RWPE1 (cell line): Measurements from ENCODE around the gene PPP1R9A.

Experiments
- CTCF ChIA-PET: fragments of 350-600 bp; sonication (Branson Sonifier 250); formaldehyde crosslinking; extraction: SDS; loops from one replicate; lab custom pipeline; 2021; lab: Yijun Ruan, JAX
- POLR2A ChIA-PET: fragments of 400-600 bp; formaldehyde crosslinking; extraction: SDS; loops from one replicate; lab custom pipeline; 2020; ENCODE audit warnings: antibody characterized with exemption; ENCODE audit not compliant: low non-redundant PET; lab: Yijun Ruan, JAX
- DNase-seq: peaks from one replicate; pipeline ENCODE4 v3.0.0; 2012; ENCODE audit warnings: low spot score
- H3K27ac ChIP-seq: fragments of 450-650 bp; 2 replicates; pipeline ENCODE4 v1.5.1; 2017
- CTCF ChIP-seq: fragments of 450-650 bp; conservative IDR thresholded peaks from 2 replicates; pipeline ENCODE4 v1.5.1; 2017; ENCODE audit warnings: low read depth, mild to moderate bottlenecking

PPP1R9A gene

DNA sequence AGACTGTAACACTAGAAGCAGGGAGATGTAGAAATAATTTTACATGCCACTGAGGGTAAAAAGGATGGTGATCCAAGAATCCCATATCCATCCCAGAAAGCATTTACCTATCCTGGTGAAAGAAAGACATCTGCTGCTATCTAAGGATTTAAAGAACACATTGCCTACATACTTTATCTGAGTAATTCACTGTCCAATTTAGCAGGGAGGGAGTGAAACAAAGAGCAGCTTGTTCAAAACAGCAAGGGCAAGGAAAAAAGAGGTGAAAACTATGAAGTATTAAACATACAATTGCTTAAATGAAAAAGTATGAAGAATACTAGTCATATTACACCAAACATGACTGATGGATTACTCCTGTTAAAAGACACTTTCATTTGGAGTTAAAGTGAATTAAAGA is 206.2 kb downstream of the PPP1R9A start:
- TF ChIP-seq CTCF = no peak
- ChIA-PET POLR2A (no interaction called here), CTCF (no interaction called here)

GRCh38 chr7:95126053-95126709 is 218.8 kb downstream of the PPP1R9A start:
- ChIA-PET POLR2A (no interaction called here), CTCF (no interaction called here)
- TF ChIP-seq CTCF = no peak
- DNase-seq = no peak
- no peak overlapping the region for H3K27ac ChIP-seq

More for the DNA sequence above, 206.2 kb downstream of the PPP1R9A start:
- DNase-seq = no peak
- H3K27ac ChIP-seq = no peak overlapping the region

- ChIA-PET CTCF (no interaction called here), POLR2A (no interaction called here)
- TF ChIP-seq CTCF = no peak
- no peak overlapping the region for H3K27ac ChIP-seq
- no peak for DNase-seq
Measured at GRCh38 chr7:95132500-95132899, 225.1 kb downstream of the PPP1R9A start.

DNA sequence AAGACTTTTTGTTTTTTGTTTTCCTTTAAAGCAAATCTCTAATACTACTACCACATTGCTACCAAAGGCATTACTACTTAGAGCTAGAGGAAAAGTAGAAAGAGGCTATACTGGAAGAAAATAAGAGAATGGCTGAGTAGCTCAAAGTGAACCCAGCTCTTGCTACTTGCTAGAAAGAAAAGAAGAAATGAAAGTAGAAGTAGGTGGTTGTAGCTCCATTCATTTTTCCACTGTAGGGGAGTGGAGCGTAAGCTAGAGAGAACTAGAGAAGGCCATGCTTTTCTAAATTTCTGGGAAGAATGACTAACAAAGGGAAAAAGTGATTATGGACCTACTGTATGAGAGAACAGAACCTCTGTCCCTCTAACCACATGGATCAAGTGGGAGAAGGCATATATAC is 232.5 kb downstream of the PPP1R9A start:
- no peak for DNase-seq
- TF ChIP-seq CTCF = no peak
- CTCF ChIA-PET = no interaction called here
- H3K27ac ChIP-seq = no peak overlapping the region
- POLR2A ChIA-PET = no interaction called here

DNA sequence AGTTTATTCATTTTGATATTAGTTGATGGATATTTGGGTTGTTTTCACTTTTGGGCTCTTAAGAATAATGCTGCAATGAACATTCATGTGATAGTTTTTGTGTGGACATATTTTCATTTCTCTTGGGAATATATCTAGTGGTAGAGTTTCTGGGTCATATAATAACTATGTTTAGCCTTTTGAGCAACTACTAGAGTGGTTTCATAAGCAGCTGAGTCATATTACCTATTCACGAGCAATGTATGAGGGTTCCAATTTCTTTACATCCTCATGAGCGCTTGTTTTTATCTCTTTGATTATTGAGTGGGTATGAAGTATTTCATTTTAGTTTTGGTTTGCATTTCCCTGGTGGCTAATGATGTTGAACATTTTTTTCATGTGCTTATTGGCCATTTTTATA is 234.4 kb downstream of the PPP1R9A start:
- DNase-seq = no peak
- no peak overlapping the region for H3K27ac ChIP-seq
- ChIA-PET POLR2A (no interaction called here), CTCF (no interaction called here)
- no peak for TF ChIP-seq CTCF

DNA sequence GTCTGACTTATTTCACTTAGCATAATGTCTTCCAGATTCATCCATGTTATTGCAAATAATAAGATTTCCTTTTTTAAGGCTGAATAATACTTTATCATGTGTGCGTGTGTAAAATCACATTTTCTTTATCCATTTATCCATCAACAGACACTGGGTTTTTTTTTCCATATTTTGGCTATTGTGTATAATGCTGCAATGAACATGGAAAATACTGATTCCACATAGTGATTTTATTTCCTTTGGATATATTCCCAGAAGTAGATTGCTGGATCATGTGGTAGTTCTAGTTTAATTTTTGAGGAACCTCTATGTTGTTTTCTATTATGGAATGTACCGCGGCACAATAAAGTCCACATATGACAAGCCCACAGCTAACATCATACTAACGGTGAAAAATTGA is 236.9 kb downstream of the PPP1R9A start:
- no peak for TF ChIP-seq CTCF
- CTCF ChIA-PET = no interaction called here
- POLR2A ChIA-PET = no interaction called here
- no peak overlapping the region for H3K27ac ChIP-seq
- no peak for DNase-seq
